HEK293 (cell line): ENCODE results near the gene TRUB2.

Source experiments
- CTCF ChIA-PET: fragments of 350-600 bp; formaldehyde crosslinking; extraction: SDS; loops from one replicate; lab custom pipeline; 2021; ENCODE audit warnings: antibody characterized with exemption; lab: Yijun Ruan, JAX
- POLR2A ChIA-PET: fragments of 300-600 bp; formaldehyde crosslinking; extraction: SDS; loops from one replicate; lab custom pipeline; 2020; ENCODE audit warnings: antibody characterized with exemption, inconsistent platforms; lab: Yijun Ruan, JAX
- H3K27ac ChIP-seq: fragments of 200-500 bp; sonication (Bioruptor generic); 2 replicates; pipeline ENCODE4 v1.5.1; 2014; ENCODE audit warnings: low read depth, low read length, control low read depth, inconsistent platforms; ENCODE audit errors: extremely low read depth
- H3K36me3 ChIP-seq, 2 experiments: fragments of 200-500 bp in 1 of 2; sonication (Bioruptor generic) in 1 of 2; 1 replicate in 1 of 2; 2 replicates in 1 of 2; pipeline ENCODE4 v1.5.1; 2014 to 2017; ENCODE audit warnings: inconsistent platforms in 2 of 2, low read length in 2 of 2; ENCODE audit not compliant: control insufficient read depth in 2 of 2, insufficient read depth in 1 of 2
- H3K4me1 ChIP-seq: fragments of 200-500 bp; sonication (Bioruptor generic); 2 replicates; pipeline ENCODE4 v1.5.1; 2014; ENCODE audit warnings: mild to moderate bottlenecking, low read length, inconsistent platforms; ENCODE audit not compliant: control insufficient read depth, insufficient read depth
- H3K4me3 ChIP-seq: 2 replicates; pipeline ENCODE4 v1.5.1; 2011; ENCODE audit warnings: low read depth, mild to moderate bottlenecking, control low read depth, low read length, moderate library complexity
- H3K9me3 ChIP-seq: fragments of 200-500 bp; sonication (Bioruptor generic); 2 replicates; pipeline ENCODE4 v1.5.1; 2014; ENCODE audit warnings: low read depth, low read length, inconsistent platforms; ENCODE audit not compliant: control insufficient read depth, insufficient read depth
- SP2 ChIP-seq: fragments of 450-650 bp; formaldehyde crosslinking; IDR thresholded peaks from 2 replicates; pipeline ENCODE4 v1.5.1; 2016; ENCODE audit warnings: missing biosample characterization, missing genetic modification characterization
- TSHZ1 ChIP-seq: fragments of 450-650 bp; formaldehyde crosslinking; IDR thresholded peaks from 2 replicates; pipeline ENCODE4 v1.5.1; 2016; ENCODE audit warnings: missing biosample characterization, missing genetic modification characterization, borderline replicate concordance
- ZBTB26 ChIP-seq: fragments of 450-650 bp; formaldehyde crosslinking; optimal IDR thresholded peaks from 2 replicates; pipeline ENCODE3; 2016; ENCODE audit warnings: missing biosample characterization, mild to moderate bottlenecking, missing genetic modification characterization
- ZBTB49 ChIP-seq: fragments of 450-650 bp; formaldehyde crosslinking; IDR thresholded peaks from 2 replicates; pipeline ENCODE4 v1.5.1; 2016; ENCODE audit warnings: missing biosample characterization, missing genetic modification characterization, low read depth
- ZFP69B ChIP-seq: fragments of 450-650 bp; formaldehyde crosslinking; IDR thresholded peaks from 2 replicates; pipeline ENCODE4 v1.5.1; 2016; ENCODE audit warnings: missing biosample characterization, missing genetic modification characterization
- ZIC2 ChIP-seq: fragments of 450-650 bp; formaldehyde crosslinking; IDR thresholded peaks from 2 replicates; pipeline ENCODE4 v1.5.1; 2016; ENCODE audit warnings: missing biosample characterization, missing genetic modification characterization
- ZNF133 ChIP-seq: fragments of 450-650 bp; formaldehyde crosslinking; IDR thresholded peaks from 2 replicates; pipeline ENCODE4 v1.5.1; 2016; ENCODE audit warnings: missing biosample characterization, missing genetic modification characterization
- ZNF266 ChIP-seq: fragments of 450-650 bp; formaldehyde crosslinking; IDR thresholded peaks from 2 replicates; pipeline ENCODE4 v1.5.1; 2016; ENCODE audit warnings: missing biosample characterization, missing genetic modification characterization, low read depth
- ZNF423 ChIP-seq: fragments of 450-650 bp; formaldehyde crosslinking; IDR thresholded peaks from 2 replicates; pipeline ENCODE4 v1.5.1; 2016; ENCODE audit warnings: missing biosample characterization, missing genetic modification characterization
- ZNF473 ChIP-seq: fragments of 450-650 bp; formaldehyde crosslinking; IDR thresholded peaks from 2 replicates; pipeline ENCODE4 v1.5.1; 2017; ENCODE audit warnings: missing biosample characterization, missing genetic modification characterization
- ZNF544 ChIP-seq: fragments of 450-650 bp; formaldehyde crosslinking; IDR thresholded peaks from 2 replicates; pipeline ENCODE4 v1.5.0; 2017; ENCODE audit warnings: missing biosample characterization, missing genetic modification characterization
- ZNF76 ChIP-seq: fragments of 450-650 bp; formaldehyde crosslinking; IDR thresholded peaks from 2 replicates; pipeline ENCODE4; 2016; ENCODE audit warnings: low read depth, missing biosample characterization, missing genetic modification characterization, borderline replicate concordance
- TF ChIP-seq, protein P1 (sequence below): fragments of 450-650 bp; formaldehyde crosslinking; IDR thresholded peaks from 2 replicates; pipeline ENCODE4 v1.5.1; 2017; ENCODE audit warnings: missing biosample characterization, missing genetic modification characterization

Gene TRUB2

GRCh38 chr9:128335161-128335560, 12.9 kb upstream of the TRUB2 start:
- Histone ChIP-seq H3K4me1 (no peaks in the 10 kb centered on the region), H3K9me3 (no peaks in the 10 kb centered on the region), H3K27ac (no peak overlapping the region), H3K4me3 (no peak overlapping the region), H3K36me3 (peaks cover 4 to 22% of the 10 kb centered on the region in 2 experiments; a peak in 2 of 3 replicates)
- POLR2A ChIA-PET, result interaction anchor here (0.7 to 2.4 kb wide), 4 partner anchors 29 to 142 kb away, joined by 3 to 13 read pairs (median 4); partner anchors contain the start of genes CERCAM and URM1
- TF ChIP-seq, protein P1, sequence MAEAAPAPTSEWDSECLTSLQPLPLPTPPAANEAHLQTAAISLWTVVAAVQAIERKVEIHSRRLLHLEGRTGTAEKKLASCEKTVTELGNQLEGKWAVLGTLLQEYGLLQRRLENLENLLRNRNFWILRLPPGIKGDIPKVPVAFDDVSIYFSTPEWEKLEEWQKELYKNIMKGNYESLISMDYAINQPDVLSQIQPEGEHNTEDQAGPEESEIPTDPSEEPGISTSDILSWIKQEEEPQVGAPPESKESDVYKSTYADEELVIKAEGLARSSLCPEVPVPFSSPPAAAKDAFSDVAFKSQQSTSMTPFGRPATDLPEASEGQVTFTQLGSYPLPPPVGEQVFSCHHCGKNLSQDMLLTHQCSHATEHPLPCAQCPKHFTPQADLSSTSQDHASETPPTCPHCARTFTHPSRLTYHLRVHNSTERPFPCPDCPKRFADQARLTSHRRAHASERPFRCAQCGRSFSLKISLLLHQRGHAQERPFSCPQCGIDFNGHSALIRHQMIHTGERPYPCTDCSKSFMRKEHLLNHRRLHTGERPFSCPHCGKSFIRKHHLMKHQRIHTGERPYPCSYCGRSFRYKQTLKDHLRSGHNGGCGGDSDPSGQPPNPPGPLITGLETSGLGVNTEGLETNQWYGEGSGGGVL (tag by site-specific recombination), result no peak
- no peak for TF ChIP-seq ZNF544 (tag by site-specific recombination)
- no peak for TF ChIP-seq SP2 (tag by site-specific recombination)
- CTCF ChIA-PET, result interaction anchor here (0.9 kb wide), 1 partner anchor 209 kb away, joined by 3 read pairs; no protein-coding TSS in a partner anchor

DNA sequence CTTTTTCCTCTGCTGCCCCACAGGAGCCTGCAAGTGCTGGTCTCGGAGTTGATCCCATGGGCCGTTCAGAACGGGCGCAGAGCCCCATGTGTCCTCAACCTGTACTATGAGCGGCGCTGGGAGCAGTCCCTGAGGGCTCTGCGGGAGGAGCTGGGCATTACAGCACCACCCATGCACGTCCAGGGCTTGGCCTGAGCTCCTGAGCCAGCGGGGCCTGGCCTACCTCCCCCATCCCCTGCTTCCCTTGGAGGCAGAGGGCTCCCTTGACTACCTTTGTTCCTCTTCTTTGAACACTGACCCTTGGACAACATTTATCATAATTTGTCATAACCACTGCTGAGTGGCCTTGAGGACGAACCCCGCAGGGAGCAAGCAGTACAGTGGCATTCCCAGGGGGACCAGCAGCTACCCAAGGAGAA, 11.2 kb upstream of the TRUB2 start:
- no peak overlapping the region for H3K27ac ChIP-seq
- POLR2A ChIA-PET, result no interaction called here

GRCh38 chr9:128325629-128326028, 3.4 kb upstream of the TRUB2 start:
- ChIA-PET CTCF (no interaction called here), POLR2A (interaction anchor here (0.6 kb wide), 1 partner anchor 75 kb away, joined by 3 read pairs; no protein-coding TSS in a partner anchor)
- H3K9me3 ChIP-seq, result no peaks in the 10 kb centered on the region
- no peak overlapping the region for H3K4me3 ChIP-seq
- H3K27ac ChIP-seq, result no peak overlapping the region
- TF ChIP-seq ZFP69B, result no peak
- TF ChIP-seq ZNF423 (tag by site-specific recombination), result no peak
- TF ChIP-seq ZNF76 (tag by site-specific recombination), result no peak
- TF ChIP-seq ZNF473 (tag by site-specific recombination), result no peak
- TF ChIP-seq ZBTB26, result no peak
- no peak for TF ChIP-seq ZNF133 (tag by site-specific recombination)
- no peak for TF ChIP-seq TSHZ1 (tag by site-specific recombination)
- no peak for TF ChIP-seq ZNF266 (tag by site-specific recombination)
- H3K4me1 ChIP-seq, result no peaks in the 10 kb centered on the region
- H3K36me3 ChIP-seq, result peaks cover under 1 to 39% of the 10 kb centered on the region in 2 experiments; a peak in 2 of 3 replicates

More for the DNA sequence above, 11.2 kb upstream of the TRUB2 start:
- H3K4me3 ChIP-seq, result no peak overlapping the region
- no peaks in the 10 kb centered on the region for H3K9me3 ChIP-seq
- H3K4me1 ChIP-seq, result no peaks in the 10 kb centered on the region
- CTCF ChIA-PET, result interaction anchor here (1.5 kb wide), 1 partner anchor 29 kb away, joined by 8 read pairs; no protein-coding TSS in a partner anchor
- peaks cover 4 to 26% of the 10 kb centered on the region in 2 experiments; a peak in 2 of 3 replicates for H3K36me3 ChIP-seq
- TF ChIP-seq ZIC2 (tag by site-specific recombination), result peak; percentile 95
- TF ChIP-seq ZBTB49, result no peak
